ENCODE results near the gene INTS6L.
"Not testable (repeated sequence)": the region's sequence is repeated elsewhere in the genome, so short reads cannot be mapped to it uniquely, and the experiment has no call there.

The INTS6L gene

DNA sequence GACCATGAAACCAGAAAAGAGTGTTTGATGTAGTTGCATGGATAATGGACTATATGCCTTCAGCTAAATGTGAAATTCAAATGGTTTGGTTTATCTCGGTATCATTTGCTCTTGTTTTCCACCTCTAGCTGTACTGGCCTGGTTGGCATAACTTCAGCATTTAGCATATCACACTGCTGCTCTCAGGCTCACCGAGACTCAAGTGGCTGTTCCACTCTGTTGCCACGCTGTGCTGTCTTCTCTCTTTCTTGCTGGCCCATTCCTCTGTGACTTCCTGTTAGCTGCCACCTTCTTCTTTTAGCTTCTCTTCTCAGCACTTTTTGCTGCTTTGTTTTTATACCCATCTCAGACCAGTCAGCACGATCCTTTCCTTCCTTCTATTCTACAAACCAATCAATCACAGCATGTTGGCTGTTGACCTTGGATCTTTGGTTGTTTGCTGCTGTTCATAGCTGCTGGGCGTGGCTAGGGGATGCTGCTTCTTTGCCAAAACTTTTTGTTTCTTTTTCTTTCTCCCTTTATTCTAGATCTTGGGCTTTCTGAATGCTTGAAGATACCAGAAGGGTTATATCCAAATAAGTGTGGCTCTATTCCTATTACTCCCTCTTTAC is 24.0 kb downstream of the INTS6L start:
- DNase-seq (ENCODE audit: low spot score in 2 of 2) (no peak), ATAC-seq (no peak)
- Mint-ChIP-seq H3K27ac (peak overlapping the region; percentile 26), H3K9me3 (no peaks in the 10 kb centered on the region), H3K4me3 (no peak overlapping the region), H3K4me1 (peaks cover 19% of the 10 kb centered on the region), H3K36me3 (peaks cover 49% of the 10 kb centered on the region)

DNA sequence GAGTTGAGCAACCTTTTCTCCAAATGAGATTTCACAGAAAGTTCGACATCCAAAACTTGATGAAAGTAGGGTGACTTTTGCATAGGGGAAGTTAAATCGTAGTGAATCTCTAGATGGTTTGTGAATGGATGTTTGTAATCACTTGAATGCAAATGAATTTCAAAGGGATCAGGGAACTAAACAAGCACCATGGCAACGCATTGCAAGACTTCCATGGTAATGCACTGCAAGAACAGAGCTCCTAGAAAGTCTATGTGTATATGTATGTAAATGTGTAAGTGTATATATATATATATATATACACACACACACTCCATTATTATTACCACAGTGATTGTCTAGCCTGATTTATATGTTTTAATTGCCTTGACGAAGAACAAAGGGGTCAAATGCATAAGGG is 27.3 kb downstream of the INTS6L start:
- no peak for DNase-seq (ENCODE audit: low spot score in 2 of 2)
- no peak for ATAC-seq
- no peaks in the 10 kb centered on the region for H3K9me3 Mint-ChIP-seq
- peaks cover 82% of the 10 kb centered on the region for H3K36me3 Mint-ChIP-seq
- H3K4me1 Mint-ChIP-seq, result peaks cover 17% of the 10 kb centered on the region
- no peak overlapping the region for H3K27ac Mint-ChIP-seq
- no peak overlapping the region for H3K4me3 Mint-ChIP-seq

DNA sequence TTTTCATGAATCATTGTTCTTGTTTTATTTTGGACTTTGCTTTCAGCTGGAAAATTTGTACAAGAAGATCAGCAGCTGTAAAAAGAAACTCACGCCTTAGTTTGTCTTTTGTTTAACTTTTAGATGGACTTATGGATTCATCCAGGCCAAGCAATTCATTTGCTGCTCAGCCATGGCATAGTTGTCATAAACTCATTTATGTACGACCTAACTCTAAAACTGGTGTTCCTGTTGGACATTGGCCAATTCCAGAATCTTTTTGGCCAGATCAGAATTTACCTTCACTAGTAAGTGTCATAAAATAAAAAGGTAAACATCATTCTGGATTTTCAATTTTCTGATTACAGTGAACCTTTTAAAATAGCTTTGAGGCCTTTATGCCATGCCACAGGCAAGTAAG is 29.1 kb downstream of the INTS6L start:
- DNase-seq (ENCODE audit: low spot score in 2 of 2) (no peak), ATAC-seq (no peak)
- H3K9me3 Mint-ChIP-seq, result no peaks in the 10 kb centered on the region
- peaks cover 3% of the 10 kb centered on the region for H3K4me1 Mint-ChIP-seq
- peaks cover 97% of the 10 kb centered on the region for H3K36me3 Mint-ChIP-seq
- H3K27ac Mint-ChIP-seq, result no peak overlapping the region
- H3K4me3 Mint-ChIP-seq, result no peak overlapping the region

- Mint-ChIP-seq H3K27ac (no peak overlapping the region), H3K36me3 (peaks cover 62% of the 10 kb centered on the region), H3K9me3 (no peaks in the 10 kb centered on the region), H3K4me3 (no peak overlapping the region), H3K4me1 (no peaks in the 10 kb centered on the region)
- no peak for DNase-seq (ENCODE audit: low spot score in 2 of 2)
- no peak for ATAC-seq
Measured at GRCh38 chrX:135556055-135556454, 35.6 kb downstream of the INTS6L start.

GRCh38 chrX:135557344-135557743 is 36.9 kb downstream of the INTS6L start:
- peaks cover 55% of the 10 kb centered on the region for H3K36me3 Mint-ChIP-seq
- H3K4me1 Mint-ChIP-seq, result no peaks in the 10 kb centered on the region
- H3K4me3 Mint-ChIP-seq, result no peak overlapping the region
- H3K27ac Mint-ChIP-seq, result no peak overlapping the region
- DNase-seq (ENCODE audit: low spot score in 2 of 2) (no peak), ATAC-seq (no peak)
- no peaks in the 10 kb centered on the region for H3K9me3 Mint-ChIP-seq

DNA sequence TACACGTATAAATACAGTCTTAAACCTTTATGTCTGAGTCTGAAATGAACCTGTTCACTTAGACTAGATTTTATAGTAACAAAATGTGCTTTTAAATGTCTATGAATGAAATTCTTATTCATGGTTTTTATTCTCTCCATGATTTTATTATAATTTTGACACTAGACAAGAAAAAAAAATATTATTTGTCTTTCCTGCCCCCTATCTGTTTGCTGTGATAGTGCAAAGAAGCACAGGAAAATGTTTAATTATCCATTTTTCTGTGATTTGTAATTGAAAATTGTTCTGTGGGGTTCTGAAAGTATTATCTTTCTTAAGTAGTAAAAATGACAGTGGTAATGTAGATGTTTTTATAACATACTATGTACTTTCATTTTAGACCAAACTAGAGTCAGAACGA is 52.0 kb downstream of the INTS6L start:
- Mint-ChIP-seq H3K36me3 (peaks cover 71% of the 10 kb centered on the region), H3K4me3 (no peak overlapping the region), H3K9me3 (no peaks in the 10 kb centered on the region), H3K4me1 (no peaks in the 10 kb centered on the region), H3K27ac (no peak overlapping the region)
- ATAC-seq (no peak), DNase-seq (ENCODE audit: low spot score in 2 of 2) (no peak)

DNA sequence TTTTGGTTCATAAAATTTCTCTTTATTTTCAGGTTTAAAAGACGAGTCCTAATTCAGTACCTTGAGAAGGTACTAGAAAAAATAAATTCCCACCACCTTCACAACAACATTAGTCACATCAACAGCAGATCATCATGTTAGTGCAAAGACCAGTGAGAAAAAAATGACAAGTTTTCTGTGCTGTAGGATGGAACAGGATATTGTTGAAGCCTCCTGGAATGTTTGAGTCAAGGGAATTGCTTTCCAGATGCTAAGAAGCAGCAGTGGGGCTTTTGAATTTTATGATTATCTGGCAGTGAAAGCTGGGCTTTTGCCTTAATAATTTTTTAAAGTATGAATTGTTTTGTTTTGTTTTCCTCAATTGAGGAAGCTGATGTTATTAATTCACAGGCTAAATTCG is 61.0 kb downstream of the INTS6L start:
- ATAC-seq (no peak), DNase-seq (ENCODE audit: low spot score in 2 of 2) (no peak)
- Mint-ChIP-seq H3K4me1 (no peaks in the 10 kb centered on the region), H3K27ac (no peak overlapping the region), H3K9me3 (no peaks in the 10 kb centered on the region), H3K36me3 (peaks cover 30% of the 10 kb centered on the region), H3K4me3 (no peak overlapping the region)

- no peak for DNase-seq (ENCODE audit: low spot score in 2 of 2)
- ATAC-seq, result no peak
- Mint-ChIP-seq H3K36me3 (peaks cover 6% of the 10 kb centered on the region), H3K9me3 (no peaks in the 10 kb centered on the region), H3K4me1 (no peaks in the 10 kb centered on the region), H3K4me3 (no peak overlapping the region), H3K27ac (no peak overlapping the region)
Measured at GRCh38 chrX:135585153-135585552, 64.7 kb downstream of the INTS6L start.

DNA sequence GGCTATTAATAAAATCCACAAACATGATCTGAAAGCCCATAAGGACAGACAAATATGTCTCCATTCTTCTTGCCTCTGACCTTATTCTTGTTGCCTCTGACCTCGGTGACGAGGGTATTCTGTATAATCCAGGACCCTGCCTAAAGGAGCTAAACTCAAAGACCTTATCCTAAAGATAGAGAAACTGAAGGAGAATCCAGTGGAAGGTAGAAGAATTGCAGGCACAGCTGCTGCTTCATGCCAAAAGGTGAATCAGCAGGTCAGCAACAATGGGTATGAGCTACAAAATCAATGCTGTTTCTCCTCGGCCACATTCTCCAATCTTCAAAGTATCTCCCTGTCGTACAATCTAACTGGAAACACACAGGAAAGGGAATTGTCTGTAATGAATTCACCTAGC is 71.4 kb downstream of the INTS6L start:
- H3K36me3 Mint-ChIP-seq, result no peaks in the 10 kb centered on the region
- no peak for ATAC-seq
- H3K4me1 Mint-ChIP-seq, result no peaks in the 10 kb centered on the region
- H3K27ac Mint-ChIP-seq, result no peak overlapping the region
- H3K4me3 Mint-ChIP-seq, result no peak overlapping the region
- H3K9me3 Mint-ChIP-seq, result no peaks in the 10 kb centered on the region
- no peak for DNase-seq (ENCODE audit: low spot score in 2 of 2)

GRCh38 chrX:135594049-135594448 is 73.6 kb downstream of the INTS6L start:
- not testable (repeated sequence) for H3K4me1 Mint-ChIP-seq; H3K27ac Mint-ChIP-seq; H3K4me3 Mint-ChIP-seq; ATAC-seq; H3K9me3 Mint-ChIP-seq; DNase-seq (ENCODE audit: low spot score in 2 of 2); H3K36me3 Mint-ChIP-seq

DNA sequence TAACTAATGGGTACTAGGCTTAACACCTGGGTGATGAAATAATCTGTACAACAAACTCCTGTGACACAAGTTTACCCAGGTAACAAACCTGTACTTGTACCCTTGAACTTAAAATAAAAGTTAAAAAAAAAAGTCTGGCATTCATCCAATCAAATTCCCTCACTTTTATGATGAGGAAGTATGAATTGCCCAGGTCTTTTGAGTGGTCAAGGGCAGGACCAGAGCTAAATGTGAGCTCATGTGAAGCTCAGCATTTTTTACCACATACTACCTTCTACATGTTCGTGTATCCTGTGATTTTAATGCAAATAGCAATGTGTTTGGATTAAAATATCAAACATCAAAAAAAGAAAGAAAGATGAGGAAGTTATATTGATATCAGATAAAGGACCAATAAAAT is 74.0 kb downstream of the INTS6L start:
- not testable (repeated sequence) for H3K4me1 Mint-ChIP-seq; H3K36me3 Mint-ChIP-seq; H3K9me3 Mint-ChIP-seq; H3K27ac Mint-ChIP-seq; ATAC-seq; H3K4me3 Mint-ChIP-seq; DNase-seq (ENCODE audit: low spot score in 2 of 2)

DNA sequence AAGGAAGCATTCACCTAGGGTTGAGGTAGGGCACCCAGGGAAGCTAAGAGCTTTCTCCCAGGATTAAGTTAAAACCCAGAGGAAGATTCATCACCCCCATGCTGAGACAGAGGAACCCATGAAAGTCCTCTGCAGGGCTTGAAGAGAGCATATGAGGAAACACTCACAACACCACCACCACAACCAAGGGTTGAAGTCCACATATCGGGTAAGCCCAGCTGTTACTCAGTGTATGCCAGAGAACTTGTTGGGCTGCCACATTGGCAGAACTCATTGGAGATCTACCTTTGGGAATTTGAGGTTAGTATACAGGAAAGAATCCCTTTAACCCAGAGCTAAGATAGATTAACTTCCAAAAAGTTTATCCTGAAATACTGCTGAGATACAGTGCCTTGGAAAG is 75.1 kb downstream of the INTS6L start:
- Mint-ChIP-seq H3K36me3 (no peaks in the 10 kb centered on the region), H3K4me1 (no peaks in the 10 kb centered on the region), H3K9me3 (no peaks in the 10 kb centered on the region), H3K4me3 (no peak overlapping the region), H3K27ac (no peak overlapping the region)
- DNase-seq (ENCODE audit: low spot score in 2 of 2) (no peak), ATAC-seq (no peak)

GRCh38 chrX:135596495-135596894 is 76.0 kb downstream of the INTS6L start:
- H3K4me3 Mint-ChIP-seq, result no peak overlapping the region
- peak; percentile 20 to 56 for DNase-seq (ENCODE audit: low spot score in 2 of 2)
- no peaks in the 10 kb centered on the region for H3K9me3 Mint-ChIP-seq

DNA sequence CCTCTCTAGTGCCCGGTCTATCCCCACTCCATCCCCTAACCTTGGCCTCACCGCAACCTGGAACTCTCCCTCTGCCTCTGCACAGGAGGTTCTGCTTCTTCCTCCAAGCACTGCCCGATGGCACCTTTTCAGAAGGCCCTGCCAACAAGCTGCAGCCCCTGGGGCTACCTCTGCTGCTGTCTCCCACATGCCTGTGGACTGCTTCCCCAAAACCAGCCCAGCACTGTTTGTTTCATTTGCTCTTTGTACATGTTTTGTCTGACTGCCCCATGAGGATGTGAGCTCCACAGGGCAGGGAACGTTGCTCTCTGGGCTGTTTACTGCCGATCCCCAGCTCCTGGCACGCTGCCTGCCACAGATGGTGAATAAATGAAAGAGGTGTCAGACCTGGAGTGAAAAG is 85.4 kb downstream of the INTS6L start:
- no peak overlapping the region for H3K27ac Mint-ChIP-seq
- H3K9me3 Mint-ChIP-seq, result no peaks in the 10 kb centered on the region
- H3K4me3 Mint-ChIP-seq, result no peak overlapping the region
- no peaks in the 10 kb centered on the region for H3K36me3 Mint-ChIP-seq
- H3K4me1 Mint-ChIP-seq, result no peaks in the 10 kb centered on the region
- no peak for ATAC-seq
- no peak for DNase-seq (ENCODE audit: low spot score in 2 of 2)

More at GRCh38 chrX:135596495-135596894, 76.0 kb downstream of the INTS6L start:
- Mint-ChIP-seq H3K27ac (no peak overlapping the region), H3K36me3 (no peaks in the 10 kb centered on the region), H3K4me1 (no peaks in the 10 kb centered on the region)
- ATAC-seq, result peak; percentile 53

GRCh38 chrX:135624408-135625204 is 104.1 kb downstream of the INTS6L start:
- H3K4me3 Mint-ChIP-seq, ATAC-seq, H3K27ac Mint-ChIP-seq: not testable (repeated sequence)

DNA sequence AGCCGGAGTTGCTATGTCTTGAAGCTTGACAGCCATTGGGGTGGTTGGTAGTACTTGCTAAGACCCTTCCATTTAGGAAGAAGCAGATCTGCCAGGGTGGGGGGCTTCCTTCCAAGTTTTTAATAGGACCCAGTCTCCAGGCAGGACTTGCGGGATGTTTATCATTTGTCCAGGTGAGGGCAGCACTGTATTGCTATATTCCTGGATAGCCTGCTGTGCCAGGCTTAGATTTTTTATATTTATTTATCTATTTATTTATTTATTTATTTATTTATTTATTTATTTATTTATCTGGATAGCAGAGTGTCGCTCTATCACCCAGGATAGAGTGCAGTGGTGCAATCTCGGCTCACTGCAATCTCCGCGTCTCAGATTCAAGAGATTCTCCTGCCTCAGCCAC is 105.5 kb downstream of the INTS6L start:
- H3K4me3 Mint-ChIP-seq, result no peak overlapping the region
- H3K4me1 Mint-ChIP-seq, result no peaks in the 10 kb centered on the region
- ATAC-seq (no peak), DNase-seq (ENCODE audit: low spot score in 2 of 2) (no peak)
- H3K36me3 Mint-ChIP-seq, result no peaks in the 10 kb centered on the region
- no peak overlapping the region for H3K27ac Mint-ChIP-seq
- H3K9me3 Mint-ChIP-seq, result no peaks in the 10 kb centered on the region

More at GRCh38 chrX:135624408-135625204, 104.1 kb downstream of the INTS6L start:
- H3K36me3 Mint-ChIP-seq; H3K4me1 Mint-ChIP-seq; DNase-seq (ENCODE audit: low spot score in 2 of 2); H3K9me3 Mint-ChIP-seq: not testable (repeated sequence)
